Skin of body (tissue), 2 donors: Measurements from ENCODE around the gene PLEKHO2. TPM values are rescaled to one million over a fixed set of nuclear protein-coding genes. Genes with fewer than 3 reads are reported as not detected.

ENCODE experiments used
- DNase-seq: peaks from one replicate; lab custom pipeline; 2025; lab: John Stamatoyannopoulos, UW
- total RNA-seq: library from RNA; depleted of rRNA; stranded (reverse); fragments of >200 nt; gene quantifications from one replicate; pipeline ENCODE4 v1.2.3, GENCODE V29; 2014

PLEKHO2 gene
- total RNA-seq, 1 donor from 2014 or later, result 15.6 TPM

DNA sequence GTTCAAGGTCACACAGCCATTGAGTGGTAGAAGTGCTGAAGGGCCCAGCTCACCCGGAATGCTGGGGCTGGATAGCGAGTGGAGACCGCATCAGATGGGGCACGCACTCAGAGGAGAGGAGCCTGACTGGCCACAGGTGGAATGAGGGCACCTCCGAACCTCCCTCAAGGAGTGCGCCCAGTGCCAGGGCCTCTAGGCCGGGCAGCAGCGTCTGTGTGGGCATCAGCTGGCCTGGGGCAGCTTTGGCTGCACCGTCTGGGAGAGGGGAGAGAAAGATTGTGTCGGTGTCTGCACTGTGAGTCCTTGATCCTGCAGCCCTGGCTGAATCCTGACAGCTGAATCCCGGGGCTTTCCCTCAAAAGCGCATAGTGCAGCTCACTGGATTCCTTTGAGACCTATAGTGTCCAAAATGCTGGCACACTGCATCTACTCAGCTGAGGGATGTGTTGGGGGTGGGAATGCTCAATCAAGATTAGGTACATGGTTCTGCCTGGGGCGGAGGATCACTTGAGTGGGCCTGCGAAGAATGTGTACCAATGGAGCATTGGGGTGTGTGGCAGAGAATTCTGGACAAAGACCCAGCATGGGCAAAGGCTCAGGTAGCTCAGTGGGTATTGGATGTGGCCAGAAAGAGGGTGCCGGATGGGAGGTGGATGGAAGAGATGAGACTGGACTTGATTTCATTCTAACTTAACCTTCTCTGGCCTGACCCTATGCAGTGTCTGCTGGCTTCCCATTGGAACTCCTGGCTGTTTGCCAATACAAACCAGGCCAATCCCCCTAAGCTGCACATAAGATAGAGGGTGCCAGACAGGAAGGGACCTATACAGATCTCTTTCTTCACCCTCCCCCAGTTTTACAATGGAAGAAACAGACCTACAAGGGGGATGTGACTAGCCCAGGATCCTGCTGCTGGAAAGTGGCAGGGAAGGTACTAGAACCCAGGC, 70.9 kb downstream of the PLEKHO2 start:
- DNase-seq, result no peak

DNA sequence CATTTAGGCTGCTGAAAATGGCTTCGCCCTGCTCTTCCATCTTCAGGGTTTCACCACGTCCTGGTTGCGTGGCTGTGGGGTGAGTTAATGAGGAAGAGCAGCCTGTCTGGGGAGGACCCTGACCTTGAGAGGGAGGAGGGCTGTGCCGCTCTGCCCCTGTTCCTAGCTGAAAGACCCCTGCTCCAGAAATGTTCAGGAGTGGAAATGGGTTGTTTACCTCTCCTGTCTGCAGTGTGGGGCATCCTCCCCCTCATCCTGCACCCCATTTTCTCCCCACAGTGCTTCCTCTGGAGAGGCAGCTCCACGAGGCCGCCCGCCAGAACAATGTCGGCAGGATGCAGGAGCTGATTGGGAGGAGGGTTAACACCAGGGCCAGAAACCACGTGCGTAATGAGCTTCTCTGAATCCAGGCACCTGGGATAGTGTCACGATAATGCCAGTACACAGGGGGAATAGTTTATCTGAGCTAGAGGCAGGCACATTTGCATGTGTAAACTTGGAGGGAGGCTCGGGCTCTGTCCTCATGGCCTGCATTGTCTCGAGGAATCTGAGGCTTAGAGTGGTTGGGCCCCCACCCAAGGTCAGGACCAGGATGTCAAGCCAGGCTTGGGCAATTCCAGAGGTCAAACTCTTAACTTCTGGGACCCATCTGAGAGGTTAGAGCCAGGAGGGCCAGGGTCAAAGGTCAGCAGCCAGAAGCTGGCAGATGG, 74.0 kb downstream of the PLEKHO2 start:
- no peak for DNase-seq

DNA sequence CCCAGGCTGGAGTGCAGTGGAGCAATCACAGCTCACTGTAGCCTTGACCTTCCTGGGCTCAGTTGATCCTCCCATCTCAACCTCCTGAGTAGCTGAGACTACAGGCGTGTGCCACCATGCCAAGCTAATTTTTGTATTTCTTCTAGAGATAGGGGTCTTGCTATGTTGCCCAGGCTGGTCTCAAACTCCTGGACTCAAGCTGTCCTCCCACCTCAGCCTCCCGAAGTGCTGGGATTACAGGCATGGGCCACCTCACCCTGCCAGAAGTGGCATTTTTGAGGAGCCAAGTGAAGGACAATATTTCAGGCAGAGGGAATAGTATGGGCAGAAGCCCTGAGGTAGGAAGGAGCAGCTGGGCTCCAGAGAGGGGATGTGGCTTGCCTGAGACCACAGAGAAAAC, 74.7 kb downstream of the PLEKHO2 start:
- DNase-seq, result no peak

DNA sequence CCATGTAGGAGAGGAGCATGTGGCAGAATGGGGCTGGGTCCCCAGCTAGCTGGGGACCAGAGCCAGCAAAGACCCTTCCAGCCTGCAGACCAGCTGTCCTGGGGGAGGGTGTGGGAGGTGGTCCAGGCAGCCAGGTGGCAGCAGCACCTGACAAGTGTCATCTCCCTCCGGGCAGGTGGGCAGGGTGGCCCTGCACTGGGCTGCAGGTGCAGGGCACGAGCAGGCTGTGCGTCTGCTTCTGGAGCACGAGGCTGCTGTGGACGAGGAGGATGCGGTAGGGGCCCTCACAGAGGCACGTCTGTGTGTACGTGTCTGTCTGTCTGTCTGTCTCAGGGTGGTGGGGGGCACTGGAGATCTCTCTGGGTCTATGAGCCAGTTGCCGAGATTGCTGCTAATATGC, 75.5 kb downstream of the PLEKHO2 start:
- DNase-seq, result no peak

Other genes with a start within 250 kb of the PLEKHO2 start
- gene RBPMS2, start 66.3 kb upstream of the PLEKHO2 start, total RNA-seq, result 0.59 TPM
- 1.9 TPM for gene PIF1, start 16.3 kb upstream of the PLEKHO2 start, total RNA-seq
- 3.6 TPM for gene ANKDD1A, start 70.0 kb downstream of the PLEKHO2 start, total RNA-seq
- gene SPG21, start 148.0 kb downstream of the PLEKHO2 start, total RNA-seq, result 49.9 TPM
- gene MTFMT, start 187.7 kb downstream of the PLEKHO2 start, total RNA-seq, result 8.4 TPM
- not detected for gene SLC51B, start 203.5 kb downstream of the PLEKHO2 start, total RNA-seq
- gene RASL12, start 226.1 kb downstream of the PLEKHO2 start, total RNA-seq, result 12.5 TPM
- 0.30 TPM for gene KBTBD13, start 234.8 kb downstream of the PLEKHO2 start, total RNA-seq